ENCODE measurements around the gene AIDA.
"Not testable (repeated sequence)": the region's sequence is repeated elsewhere in the genome, so short reads cannot be mapped to it uniquely, and the experiment has no call there.

The AIDA gene

GRCh38 chr1:222691016-222691415, 21.3 kb downstream of the AIDA start:
- Histone ChIP-seq H3K27ac (ENCODE audit: insufficient read depth, low read length, poor library complexity, severe bottlenecking) (no peak overlapping the region), H3K36me3 (ENCODE audit: control insufficient read depth, insufficient read depth, low read length) (peaks cover 32% of the 10 kb centered on the region), H3K4me1 (ENCODE audit: control insufficient read depth, insufficient read depth, low read length, poor library complexity, severe bottlenecking) (no peaks in the 10 kb centered on the region), H3K27me3 (replicated peaks; ENCODE audit: control insufficient read depth, insufficient read depth, low read length, poor library complexity, severe bottlenecking) (no peaks in the 10 kb centered on the region), H3K4me3 (ENCODE audit: insufficient read depth, low read depth, low read length, poor library complexity, severe bottlenecking) (no peak overlapping the region), H3K9me3 (ENCODE audit: control insufficient read depth, low read length) (no peaks in the 10 kb centered on the region)
- DNase-seq: no peak

GRCh38 chr1:222680080-222680479, 32.2 kb downstream of the AIDA start:
- Histone ChIP-seq H3K9me3 (ENCODE audit: control insufficient read depth, low read length) (no peaks in the 10 kb centered on the region), H3K4me3 (ENCODE audit: insufficient read depth, low read depth, low read length, poor library complexity, severe bottlenecking) (no peak overlapping the region), H3K4me1 (ENCODE audit: control insufficient read depth, insufficient read depth, low read length, poor library complexity, severe bottlenecking) (no peaks in the 10 kb centered on the region), H3K27ac (ENCODE audit: insufficient read depth, low read length, poor library complexity, severe bottlenecking) (no peak overlapping the region), H3K36me3 (ENCODE audit: control insufficient read depth, insufficient read depth, low read length) (peaks cover 30% of the 10 kb centered on the region), H3K27me3 (replicated peaks; ENCODE audit: control insufficient read depth, insufficient read depth, low read length, poor library complexity, severe bottlenecking) (no peaks in the 10 kb centered on the region)
- DNase-seq: no peak

GRCh38 chr1:222670110-222670509, 42.2 kb downstream of the AIDA start:
- Histone ChIP-seq H3K36me3 (ENCODE audit: control insufficient read depth, insufficient read depth, low read length) (peaks cover 47% of the 10 kb centered on the region), H3K27me3 (replicated peaks; ENCODE audit: control insufficient read depth, insufficient read depth, low read length, poor library complexity, severe bottlenecking) (no peaks in the 10 kb centered on the region), H3K27ac (ENCODE audit: insufficient read depth, low read length, poor library complexity, severe bottlenecking) (no peak overlapping the region), H3K4me3 (ENCODE audit: insufficient read depth, low read depth, low read length, poor library complexity, severe bottlenecking) (no peak overlapping the region), H3K9me3 (ENCODE audit: control insufficient read depth, low read length) (no peaks in the 10 kb centered on the region), H3K4me1 (ENCODE audit: control insufficient read depth, insufficient read depth, low read length, poor library complexity, severe bottlenecking) (no peaks in the 10 kb centered on the region)
- DNase-seq: no peak

- H3K4me3 ChIP-seq (ENCODE audit: insufficient read depth, low read depth, low read length, poor library complexity, severe bottlenecking); H3K27me3 ChIP-seq (replicated peaks; ENCODE audit: control insufficient read depth, insufficient read depth, low read length, poor library complexity, severe bottlenecking); H3K27ac ChIP-seq (ENCODE audit: insufficient read depth, low read length, poor library complexity, severe bottlenecking); DNase-seq; H3K4me1 ChIP-seq (ENCODE audit: control insufficient read depth, insufficient read depth, low read length, poor library complexity, severe bottlenecking); H3K9me3 ChIP-seq (ENCODE audit: control insufficient read depth, low read length): not testable (repeated sequence)
- peaks cover 55% of the 10 kb centered on the region for H3K36me3 ChIP-seq (ENCODE audit: control insufficient read depth, insufficient read depth, low read length)
These were observed 43.2 kb downstream of the AIDA start for GRCh38 chr1:222669107-222669506.

GRCh38 chr1:222668184-222668583, 44.1 kb downstream of the AIDA start:
- DNase-seq; H3K9me3 ChIP-seq (ENCODE audit: control insufficient read depth, low read length); H3K4me3 ChIP-seq (ENCODE audit: insufficient read depth, low read depth, low read length, poor library complexity, severe bottlenecking); H3K27me3 ChIP-seq (replicated peaks; ENCODE audit: control insufficient read depth, insufficient read depth, low read length, poor library complexity, severe bottlenecking); H3K27ac ChIP-seq (ENCODE audit: insufficient read depth, low read length, poor library complexity, severe bottlenecking); H3K4me1 ChIP-seq (ENCODE audit: control insufficient read depth, insufficient read depth, low read length, poor library complexity, severe bottlenecking): not testable (repeated sequence)
- H3K36me3 ChIP-seq (ENCODE audit: control insufficient read depth, insufficient read depth, low read length): peaks cover 64% of the 10 kb centered on the region

- Histone ChIP-seq H3K36me3 (ENCODE audit: control insufficient read depth, insufficient read depth, low read length) (peaks cover 71% of the 10 kb centered on the region), H3K27me3 (replicated peaks; ENCODE audit: control insufficient read depth, insufficient read depth, low read length, poor library complexity, severe bottlenecking) (no peaks in the 10 kb centered on the region), H3K4me3 (ENCODE audit: insufficient read depth, low read depth, low read length, poor library complexity, severe bottlenecking) (no peak overlapping the region), H3K27ac (ENCODE audit: insufficient read depth, low read length, poor library complexity, severe bottlenecking) (no peak overlapping the region), H3K4me1 (ENCODE audit: control insufficient read depth, insufficient read depth, low read length, poor library complexity, severe bottlenecking) (no peaks in the 10 kb centered on the region), H3K9me3 (ENCODE audit: control insufficient read depth, low read length) (no peaks in the 10 kb centered on the region)
- no peak for DNase-seq
These were observed 46.3 kb downstream of the AIDA start for GRCh38 chr1:222665964-222666363.

- Histone ChIP-seq H3K27me3 (replicated peaks; ENCODE audit: control insufficient read depth, insufficient read depth, low read length, poor library complexity, severe bottlenecking) (no peaks in the 10 kb centered on the region), H3K4me3 (ENCODE audit: insufficient read depth, low read depth, low read length, poor library complexity, severe bottlenecking) (no peak overlapping the region), H3K27ac (ENCODE audit: insufficient read depth, low read length, poor library complexity, severe bottlenecking) (no peak overlapping the region), H3K4me1 (ENCODE audit: control insufficient read depth, insufficient read depth, low read length, poor library complexity, severe bottlenecking) (no peaks in the 10 kb centered on the region), H3K36me3 (ENCODE audit: control insufficient read depth, insufficient read depth, low read length) (peaks cover 88% of the 10 kb centered on the region), H3K9me3 (ENCODE audit: control insufficient read depth, low read length) (no peaks in the 10 kb centered on the region)
- no peak for DNase-seq
These were observed 48.8 kb downstream of the AIDA start for GRCh38 chr1:222663431-222663934.

GRCh38 chr1:222657899-222658298, 54.4 kb downstream of the AIDA start:
- H3K4me1 ChIP-seq (ENCODE audit: control insufficient read depth, insufficient read depth, low read length, poor library complexity, severe bottlenecking): peaks cover 13% of the 10 kb centered on the region
- peaks cover 77% of the 10 kb centered on the region for H3K36me3 ChIP-seq (ENCODE audit: control insufficient read depth, insufficient read depth, low read length)
- no peaks in the 10 kb centered on the region for H3K27me3 ChIP-seq (replicated peaks; ENCODE audit: control insufficient read depth, insufficient read depth, low read length, poor library complexity, severe bottlenecking)
- H3K27ac ChIP-seq (ENCODE audit: insufficient read depth, low read length, poor library complexity, severe bottlenecking): peak overlapping the region; percentile 30
- no peak for DNase-seq
- H3K9me3 ChIP-seq (ENCODE audit: control insufficient read depth, low read length): no peaks in the 10 kb centered on the region
- no peak overlapping the region for H3K4me3 ChIP-seq (ENCODE audit: insufficient read depth, low read depth, low read length, poor library complexity, severe bottlenecking)

GRCh38 chr1:222656391-222657155, 55.7 kb downstream of the AIDA start:
- Histone ChIP-seq H3K36me3 (ENCODE audit: control insufficient read depth, insufficient read depth, low read length) (peaks cover 77% of the 10 kb centered on the region), H3K4me1 (ENCODE audit: control insufficient read depth, insufficient read depth, low read length, poor library complexity, severe bottlenecking) (peaks cover 13% of the 10 kb centered on the region), H3K27ac (ENCODE audit: insufficient read depth, low read length, poor library complexity, severe bottlenecking) (peak overlapping the region; percentile 52), H3K9me3 (ENCODE audit: control insufficient read depth, low read length) (no peaks in the 10 kb centered on the region), H3K4me3 (ENCODE audit: insufficient read depth, low read depth, low read length, poor library complexity, severe bottlenecking) (no peak overlapping the region), H3K27me3 (replicated peaks; ENCODE audit: control insufficient read depth, insufficient read depth, low read length, poor library complexity, severe bottlenecking) (no peaks in the 10 kb centered on the region)
- no peak for DNase-seq

- peak overlapping the region; percentile 90 for H3K27ac ChIP-seq (ENCODE audit: insufficient read depth, low read length, poor library complexity, severe bottlenecking)
These were observed 57.4 kb downstream of the AIDA start for GRCh38 chr1:222654849-222655248.

More at GRCh38 chr1:222654849-222655248, 57.4 kb downstream of the AIDA start:
- Histone ChIP-seq H3K36me3 (ENCODE audit: control insufficient read depth, insufficient read depth, low read length) (peaks cover 75% of the 10 kb centered on the region), H3K9me3 (ENCODE audit: control insufficient read depth, low read length) (no peaks in the 10 kb centered on the region), H3K4me3 (ENCODE audit: insufficient read depth, low read depth, low read length, poor library complexity, severe bottlenecking) (peak overlapping the region; percentile 11), H3K27me3 (replicated peaks; ENCODE audit: control insufficient read depth, insufficient read depth, low read length, poor library complexity, severe bottlenecking) (no peaks in the 10 kb centered on the region), H3K4me1 (ENCODE audit: control insufficient read depth, insufficient read depth, low read length, poor library complexity, severe bottlenecking) (peaks cover 13% of the 10 kb centered on the region)
- DNase-seq: peak; percentile 73 to 79 (median 75)

Measured in effector memory CD4-positive, alpha-beta T cell (primary cell).